Left ventricle myocardium inferior (tissue), 1 donor: ENCODE data around the gene ANKS6. TPM values are rescaled to one million over a fixed set of nuclear protein-coding genes. Genes with fewer than 3 reads are reported as not detected.

Experiments used
- DNase-seq: peaks from one replicate; pipeline ENCODE4 v3.0.0-alpha.2; 2020
- H3K27ac ChIP-seq: fragments of 200-600 bp; replicated peaks from 2 replicates; pipeline ENCODE4 v1.8.0; 2021
- H3K27me3 ChIP-seq: fragments of 200-600 bp; 2 replicates; pipeline ENCODE4 v1.8.0; 2021; ENCODE audit warnings: low read depth
- H3K36me3 ChIP-seq: fragments of 200-600 bp; 2 replicates; pipeline ENCODE4 v1.8.0; 2021
- H3K4me1 ChIP-seq: fragments of 200-600 bp; 2 replicates; pipeline ENCODE4 v1.8.0; 2021
- H3K4me3 ChIP-seq: fragments of 200-600 bp; 2 replicates; pipeline ENCODE4 v1.8.0; 2021; ENCODE audit warnings: mild to moderate bottlenecking, moderate library complexity
- H3K9me3 ChIP-seq: fragments of 200-600 bp; replicated peaks from 2 replicates; pipeline ENCODE4 v1.8.0; 2021
- intact Hi-C: fragments of 100-400 bp; cut with micrococcal nuclease; formaldehyde crosslinking; loops from one replicate; pipeline ENCODE4 v1.11.0; 2022
- total RNA-seq: library from RNA; stranded (reverse); fragmentation: NEBNext Ultra II Directional; extraction: Animal tissue kit (Norgen Biotek cat#: 25700); gene quantifications from one replicate; pipeline ENCODE4 v1.2.1, GENCODE V29; 2021
- TF ChIP-seq, protein P1 (sequence below): fragments of 200-600 bp; IDR thresholded peaks from 2 replicates; pipeline ENCODE4 v1.8.0; 2021; ENCODE audit warnings: antibody characterized with exemption, mild to moderate bottlenecking, borderline replicate concordance
- donor health status: DM: no; HTN: yes; CAD: no; lungs with severe emphysema.

Gene ANKS6
- total RNA-seq, 1 donor from 2014 or later, result 4.8 TPM

GRCh38 chr9:98832768-98833089, 36.4 kb upstream of the ANKS6 start:
- no peak overlapping the region for H3K4me3 ChIP-seq
- H3K36me3 ChIP-seq, result no peaks in the 10 kb centered on the region
- H3K27me3 ChIP-seq, result no peaks in the 10 kb centered on the region
- H3K27ac ChIP-seq, result no peak overlapping the region
- H3K9me3 ChIP-seq, result no peaks in the 10 kb centered on the region
- TF ChIP-seq, protein P1, sequence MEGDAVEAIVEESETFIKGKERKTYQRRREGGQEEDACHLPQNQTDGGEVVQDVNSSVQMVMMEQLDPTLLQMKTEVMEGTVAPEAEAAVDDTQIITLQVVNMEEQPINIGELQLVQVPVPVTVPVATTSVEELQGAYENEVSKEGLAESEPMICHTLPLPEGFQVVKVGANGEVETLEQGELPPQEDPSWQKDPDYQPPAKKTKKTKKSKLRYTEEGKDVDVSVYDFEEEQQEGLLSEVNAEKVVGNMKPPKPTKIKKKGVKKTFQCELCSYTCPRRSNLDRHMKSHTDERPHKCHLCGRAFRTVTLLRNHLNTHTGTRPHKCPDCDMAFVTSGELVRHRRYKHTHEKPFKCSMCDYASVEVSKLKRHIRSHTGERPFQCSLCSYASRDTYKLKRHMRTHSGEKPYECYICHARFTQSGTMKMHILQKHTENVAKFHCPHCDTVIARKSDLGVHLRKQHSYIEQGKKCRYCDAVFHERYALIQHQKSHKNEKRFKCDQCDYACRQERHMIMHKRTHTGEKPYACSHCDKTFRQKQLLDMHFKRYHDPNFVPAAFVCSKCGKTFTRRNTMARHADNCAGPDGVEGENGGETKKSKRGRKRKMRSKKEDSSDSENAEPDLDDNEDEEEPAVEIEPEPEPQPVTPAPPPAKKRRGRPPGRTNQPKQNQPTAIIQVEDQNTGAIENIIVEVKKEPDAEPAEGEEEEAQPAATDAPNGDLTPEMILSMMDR, result no peak
- peaks cover 8% of the 10 kb centered on the region for H3K4me1 ChIP-seq
- no peak for DNase-seq
- intact Hi-C loops, result no loop called here

DNA sequence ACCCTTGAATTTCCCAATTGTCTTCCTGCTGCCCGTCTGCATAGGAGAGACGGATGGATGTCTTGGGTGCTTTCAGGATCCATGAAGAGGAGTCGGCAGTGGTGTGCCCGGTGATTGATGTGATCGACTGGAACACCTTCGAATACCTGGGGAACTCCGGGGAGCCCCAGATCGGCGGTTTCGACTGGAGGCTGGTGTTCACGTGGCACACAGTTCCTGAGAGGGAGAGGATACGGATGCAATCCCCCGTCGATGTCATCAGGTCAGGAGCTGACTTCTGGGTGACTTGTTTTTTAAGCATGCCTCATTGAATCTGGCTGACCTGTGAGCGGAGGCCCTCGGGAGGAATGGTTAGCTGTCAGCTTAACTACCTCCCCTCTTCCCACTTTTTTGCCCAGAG, 35.3 kb upstream of the ANKS6 start:
- H3K27me3 ChIP-seq, result no peaks in the 10 kb centered on the region
- H3K27ac ChIP-seq, result no peak overlapping the region
- intact Hi-C loops, result no loop called here
- H3K36me3 ChIP-seq, result no peaks in the 10 kb centered on the region
- no peak overlapping the region for H3K4me3 ChIP-seq
- peaks cover 8% of the 10 kb centered on the region for H3K4me1 ChIP-seq
- H3K9me3 ChIP-seq, result no peaks in the 10 kb centered on the region
- TF ChIP-seq, protein P1, result no peak
- DNase-seq, result no peak

DNA sequence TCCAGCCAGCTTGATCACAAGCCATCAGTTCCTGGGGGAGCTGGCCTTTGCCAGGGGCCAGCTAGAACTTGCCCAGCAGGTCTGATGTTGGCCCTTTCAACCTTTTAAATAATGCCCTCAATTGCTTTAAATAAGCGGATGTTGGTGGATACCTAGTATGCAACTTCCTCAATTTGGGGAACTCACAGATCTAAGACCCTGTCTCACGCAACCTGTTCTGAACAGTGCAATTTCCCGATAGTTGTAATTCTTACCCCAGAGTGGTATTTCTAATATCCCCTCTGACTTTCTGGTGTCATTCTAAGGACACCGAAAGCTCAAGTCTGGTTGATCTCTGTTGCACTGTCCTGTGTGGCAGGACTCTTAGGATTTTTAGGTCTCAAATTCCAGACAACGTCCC, 34.2 kb upstream of the ANKS6 start:
- Histone ChIP-seq H3K4me1 (peaks cover 8% of the 10 kb centered on the region), H3K27me3 (no peaks in the 10 kb centered on the region), H3K36me3 (no peaks in the 10 kb centered on the region), H3K9me3 (no peaks in the 10 kb centered on the region), H3K4me3 (no peak overlapping the region), H3K27ac (no peak overlapping the region)
- TF ChIP-seq, protein P1, result no peak
- DNase-seq, result no peak
- intact Hi-C loops, result no loop called here

GRCh38 chr9:98829766-98830165, 33.4 kb upstream of the ANKS6 start:
- H3K27me3 ChIP-seq, result no peaks in the 10 kb centered on the region
- TF ChIP-seq, protein P1, result no peak
- H3K9me3 ChIP-seq, result no peaks in the 10 kb centered on the region
- no peaks in the 10 kb centered on the region for H3K36me3 ChIP-seq
- no peak for DNase-seq
- no peak overlapping the region for H3K27ac ChIP-seq
- peaks cover 8% of the 10 kb centered on the region for H3K4me1 ChIP-seq
- intact Hi-C loops, result no loop called here
- H3K4me3 ChIP-seq, result no peak overlapping the region

DNA sequence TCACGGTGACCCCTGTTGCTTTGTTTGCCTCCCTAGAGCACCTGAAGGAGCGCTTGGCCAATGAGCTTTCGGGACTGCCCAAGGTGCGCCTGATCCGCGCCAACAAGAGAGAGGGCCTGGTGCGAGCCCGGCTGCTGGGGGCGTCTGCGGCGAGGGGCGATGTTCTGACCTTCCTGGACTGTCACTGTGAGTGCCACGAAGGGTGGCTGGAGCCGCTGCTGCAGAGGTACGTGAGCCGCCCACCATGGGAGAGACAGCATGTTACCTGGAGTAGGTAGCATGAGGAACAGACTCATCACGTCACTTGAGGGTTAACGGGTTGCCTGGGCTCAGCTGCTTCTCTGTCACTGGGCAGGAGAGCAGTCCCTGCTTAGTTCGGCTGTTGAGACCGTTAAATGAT, 30.4 kb upstream of the ANKS6 start:
- no peak for DNase-seq
- intact Hi-C loops, result no loop called here
- no peak overlapping the region for H3K27ac ChIP-seq
- no peak overlapping the region for H3K4me3 ChIP-seq
- TF ChIP-seq, protein P1, result no peak
- H3K27me3 ChIP-seq, result no peaks in the 10 kb centered on the region
- H3K4me1 ChIP-seq, result no peaks in the 10 kb centered on the region
- H3K9me3 ChIP-seq, result peaks cover 5% of the 10 kb centered on the region
- no peaks in the 10 kb centered on the region for H3K36me3 ChIP-seq

- DNase-seq, result no peak
- Histone ChIP-seq H3K36me3 (no peaks in the 10 kb centered on the region), H3K4me3 (no peak overlapping the region), H3K9me3 (peaks cover 5% of the 10 kb centered on the region), H3K4me1 (no peaks in the 10 kb centered on the region), H3K27ac (no peak overlapping the region), H3K27me3 (no peaks in the 10 kb centered on the region)
- TF ChIP-seq, protein P1, result no peak
- intact Hi-C loops, result no loop called here
Observed at GRCh38 chr9:98825414-98825813, 29.1 kb upstream of the ANKS6 start.
